Central memory CD4-positive, alpha-beta T cell (primary cell): ENCODE measurements around the gene MTHFD1.
A peak's percentile ranks its signal among the peaks of the same experiment; 100 is the strongest.

Experiments used
- DNase-seq: peaks from one replicate; pipeline ENCODE4 v3.0.0; 2022

Gene MTHFD1

GRCh38 chr14:64496764-64497163, 108.6 kb downstream of the MTHFD1 start:
- DNase-seq, result no peak

DNA sequence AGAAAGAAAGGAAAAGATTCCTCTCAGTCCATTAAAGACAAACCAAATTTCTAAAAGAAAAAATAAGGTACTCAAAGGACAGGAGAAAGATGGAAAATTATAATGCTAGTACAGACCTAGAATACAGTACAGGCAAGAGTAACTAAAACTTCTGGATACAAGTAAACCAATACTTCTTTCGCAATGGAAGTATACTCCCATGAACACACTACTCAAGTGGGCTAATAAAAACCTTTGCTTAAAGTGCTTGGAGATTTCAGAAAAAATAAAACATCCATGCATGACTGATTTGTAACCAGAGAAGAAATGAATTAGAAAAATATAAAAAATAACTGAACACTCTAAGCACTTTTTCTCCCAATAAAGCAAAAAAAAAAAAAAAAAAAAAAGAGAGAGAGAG, 111.9 kb downstream of the MTHFD1 start:
- DNase-seq, result no peak

DNA sequence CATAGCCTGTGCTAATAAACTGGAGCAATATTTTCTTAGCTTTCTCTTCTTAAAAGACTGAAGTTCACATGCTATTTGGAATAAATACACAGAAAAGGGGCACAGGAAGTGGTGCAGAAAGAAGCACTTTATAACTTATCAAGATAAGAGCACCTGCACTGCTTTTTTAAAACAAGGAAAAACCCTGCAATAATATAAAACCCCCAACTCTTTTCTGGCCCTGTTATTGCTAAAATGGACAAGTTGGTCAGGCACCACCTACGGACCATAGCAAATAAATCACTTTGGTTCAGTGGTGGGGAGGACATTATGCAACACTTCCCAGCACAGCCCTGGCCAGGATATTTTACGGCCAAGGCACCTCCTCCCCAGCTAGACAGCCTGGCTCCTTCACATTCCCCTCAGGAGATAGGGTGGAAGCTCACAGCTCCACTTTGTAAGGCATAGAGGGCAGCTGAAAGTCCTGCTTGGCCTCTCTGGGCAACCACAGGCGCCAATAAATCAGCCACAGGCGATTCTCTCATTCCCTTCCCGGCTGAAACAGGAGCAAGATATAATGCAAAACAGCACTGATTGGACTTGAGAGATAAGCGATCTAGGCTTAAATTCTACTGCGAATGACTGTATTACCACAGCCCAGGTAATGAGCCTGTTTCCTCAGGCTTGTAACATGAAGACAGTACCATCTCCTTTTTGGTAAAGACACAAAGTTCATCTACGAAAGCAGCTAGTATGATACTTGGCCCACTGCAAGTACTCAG, 113.4 kb downstream of the MTHFD1 start:
- DNase-seq, result peak; percentile 51

DNA sequence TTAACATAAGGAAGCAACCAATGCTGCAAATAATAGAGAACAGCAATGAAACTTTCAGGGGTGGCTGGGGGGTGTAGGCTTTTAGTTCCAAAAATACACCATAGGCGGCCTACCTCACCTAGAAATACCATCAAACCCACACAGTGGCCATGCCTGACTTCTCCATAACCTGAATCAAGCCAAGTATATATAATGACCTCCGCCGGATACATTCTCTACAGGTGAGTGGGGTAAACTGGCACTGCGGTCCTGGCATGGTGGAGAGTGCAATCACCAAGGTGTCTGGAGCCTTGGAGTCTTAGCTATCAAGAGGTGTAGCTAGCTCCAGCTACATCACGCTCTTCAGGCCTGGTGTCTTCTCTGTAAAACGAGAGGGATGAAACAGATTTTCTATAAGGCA, 114.3 kb downstream of the MTHFD1 start:
- DNase-seq, result peak; percentile 29

- DNase-seq, result peak; percentile 30
Measured at GRCh38 chr14:64502887-64503433, 114.8 kb downstream of the MTHFD1 start.

GRCh38 chr14:64503434-64504309, 115.5 kb downstream of the MTHFD1 start, which contains the start of gene ZBTB25:
ZBTB25 (minus strand) TSS chr14:64503838; CDS start chr14:64490533, 13,305 bp downstream.
- peak; percentile 98 for DNase-seq

DNA sequence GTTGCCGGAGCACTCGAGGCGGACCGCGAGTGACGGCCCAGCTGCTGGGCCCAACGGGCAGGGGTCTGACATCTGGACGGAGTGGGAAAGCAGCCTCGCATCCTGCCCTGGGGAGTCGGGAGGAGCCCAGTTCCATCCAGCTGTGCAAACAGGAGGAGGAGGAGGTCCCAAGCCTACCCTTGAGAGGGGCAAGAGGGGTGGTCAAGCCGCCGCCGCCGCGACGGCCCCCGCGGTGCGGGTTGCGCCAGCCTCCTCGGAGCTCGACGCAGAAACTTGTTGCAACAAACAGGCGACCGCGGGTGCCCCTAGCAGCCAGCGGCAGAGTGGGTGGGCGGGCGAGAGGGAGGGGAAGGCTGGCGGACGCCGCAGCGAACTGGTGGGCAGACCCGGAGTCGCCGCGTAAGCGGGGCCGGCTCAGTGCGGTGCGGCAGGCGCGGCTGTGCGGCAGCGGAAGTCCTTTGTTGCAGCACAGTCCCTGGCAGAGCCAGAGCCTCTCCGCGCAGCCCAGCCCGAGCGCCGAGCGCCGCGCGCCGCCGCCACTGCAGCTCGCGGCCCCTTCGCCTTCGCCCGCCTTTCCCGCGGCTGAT, 116.2 kb downstream of the MTHFD1 start, which contains the start of gene ZBTB1:
ZBTB1 (plus strand) TSS at position 461 of the 587 bp plus-strand sequence. CDS start 16,735 bp downstream, outside the sequence.
- DNase-seq, result peak; percentile 88

GRCh38 chr14:64504897-64505794, 117.0 kb downstream of the MTHFD1 start:
- DNase-seq, result peak; percentile 87

GRCh38 chr14:64506721-64507120, 118.6 kb downstream of the MTHFD1 start:
- no peak for DNase-seq

DNA sequence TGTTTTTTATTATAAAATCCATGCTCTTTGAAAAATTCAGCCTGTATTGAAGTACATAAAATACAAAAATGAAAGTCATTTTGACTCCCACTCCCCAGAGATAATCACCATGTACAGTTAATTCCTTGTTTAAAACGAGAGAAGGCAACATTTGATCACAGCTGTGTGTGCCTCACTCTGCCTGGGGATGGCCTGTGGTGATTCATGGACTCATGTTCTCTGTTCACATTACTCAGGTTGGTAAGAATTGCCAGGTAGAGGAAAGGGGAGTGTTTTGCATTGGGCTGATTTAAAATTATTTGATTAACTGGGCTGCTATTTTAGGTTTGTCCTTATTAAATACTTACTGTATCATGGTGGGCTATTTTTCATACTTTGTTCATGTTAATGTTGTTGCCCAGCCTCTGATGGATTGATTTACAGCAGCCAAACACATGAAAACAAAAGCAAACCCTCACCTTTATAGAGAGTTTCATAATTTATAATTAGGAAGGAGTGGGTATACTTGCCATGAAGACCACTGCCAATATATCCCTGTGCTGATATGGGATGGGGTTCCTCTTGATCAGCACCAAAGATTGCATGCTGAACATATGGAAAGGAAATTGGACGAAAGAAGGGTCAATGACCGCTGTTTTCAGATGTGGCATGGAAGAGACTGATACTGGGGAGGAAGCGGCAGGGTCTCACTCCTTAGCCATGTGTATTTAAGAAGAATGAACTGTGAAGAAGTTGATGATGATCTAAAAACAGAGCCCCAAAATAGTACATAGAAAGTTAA, 119.4 kb downstream of the MTHFD1 start:
- no peak for DNase-seq

DNA sequence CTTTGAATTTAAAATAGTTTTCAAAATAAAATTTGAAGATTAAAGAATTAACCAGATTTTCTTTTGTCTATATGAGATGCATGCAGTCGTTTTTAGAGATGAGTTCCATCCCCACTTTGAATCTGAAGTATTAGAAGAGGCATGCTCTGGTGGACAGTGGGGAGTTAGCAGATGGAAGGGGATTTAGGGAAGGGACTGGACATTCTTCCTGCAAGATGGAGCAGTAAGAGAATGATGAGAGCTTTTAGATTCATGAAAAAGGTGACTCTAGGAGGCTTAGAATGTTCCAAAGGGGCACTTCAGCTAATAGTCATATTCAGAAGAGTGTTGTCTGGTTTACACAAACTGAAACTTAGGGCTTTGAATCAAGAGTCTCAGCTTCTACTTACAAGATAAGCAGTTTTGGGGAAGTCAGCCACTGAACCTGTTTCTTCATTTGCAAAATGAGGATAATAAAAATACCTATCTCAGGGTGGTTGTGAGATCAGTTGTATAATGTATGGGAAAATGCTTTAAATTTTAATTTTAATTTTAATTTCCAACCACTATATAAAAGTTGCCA, 120.1 kb downstream of the MTHFD1 start:
- DNase-seq, result no peak

- DNase-seq, result no peak
Measured at GRCh38 chr14:64509036-64509435, 120.9 kb downstream of the MTHFD1 start.
